MG63 (cell line): Measurements from ENCODE around the gene NMRK2. TPM values are rescaled to one million over a fixed set of nuclear protein-coding genes. Genes with fewer than 3 reads are reported as not detected.
"Not testable (repeated sequence)": the region's sequence is repeated elsewhere in the genome, so short reads cannot be mapped to it uniquely, and the experiment has no call there.

Source experiments
- DNase-seq: peaks from one replicate; pipeline ENCODE4 v3.0.0-alpha.2; 2020
- H3K27me3 ChIP-seq: fragments of 250-450 bp; sonication (Bioruptor Pico); 2 replicates; pipeline ENCODE4 v1.5.1; 2020; ENCODE audit warnings: mild to moderate bottlenecking, moderate library complexity
- H3K36me3 ChIP-seq: fragments of 250-450 bp; sonication (Bioruptor Pico); 2 replicates; pipeline ENCODE4 v1.5.1; 2020; ENCODE audit warnings: mild to moderate bottlenecking, moderate library complexity
- H3K4me3 ChIP-seq: fragments of 250-450 bp; sonication (Bioruptor Pico); 2 replicates; pipeline ENCODE4 v1.5.1; 2020; ENCODE audit warnings: mild to moderate bottlenecking, moderate library complexity
- H3K9me3 ChIP-seq: fragments of 250-450 bp; sonication (Bioruptor Pico); 2 replicates; pipeline ENCODE4 v1.5.1; 2020; ENCODE audit warnings: mild to moderate bottlenecking, moderate library complexity
- total RNA-seq: library from RNA; depleted of rRNA; stranded (reverse); fragments of >200 nt; shearing (Covaris generic); gene quantifications from 2 replicates; pipeline ENCODE4 v1.2.3, GENCODE V29; 2014; ENCODE audit warnings: low replicate concordance

Gene NMRK2
- total RNA-seq, 1 experiment from 2014 or later: not detected

- not testable (repeated sequence) for H3K9me3 ChIP-seq, H3K27me3 ChIP-seq, DNase-seq, H3K4me3 ChIP-seq
- peaks cover 13% of the 10 kb centered on the region for H3K36me3 ChIP-seq
Observed at GRCh38 chr19:3955276-3955675, 22.4 kb downstream of the NMRK2 start.

- no peak for DNase-seq
- H3K27me3 ChIP-seq: no peaks in the 10 kb centered on the region
- H3K9me3 ChIP-seq: no peaks in the 10 kb centered on the region
- H3K4me3 ChIP-seq: no peak overlapping the region
- peaks cover 13% of the 10 kb centered on the region for H3K36me3 ChIP-seq
Observed at GRCh38 chr19:3955688-3956087, 22.8 kb downstream of the NMRK2 start.

DNA sequence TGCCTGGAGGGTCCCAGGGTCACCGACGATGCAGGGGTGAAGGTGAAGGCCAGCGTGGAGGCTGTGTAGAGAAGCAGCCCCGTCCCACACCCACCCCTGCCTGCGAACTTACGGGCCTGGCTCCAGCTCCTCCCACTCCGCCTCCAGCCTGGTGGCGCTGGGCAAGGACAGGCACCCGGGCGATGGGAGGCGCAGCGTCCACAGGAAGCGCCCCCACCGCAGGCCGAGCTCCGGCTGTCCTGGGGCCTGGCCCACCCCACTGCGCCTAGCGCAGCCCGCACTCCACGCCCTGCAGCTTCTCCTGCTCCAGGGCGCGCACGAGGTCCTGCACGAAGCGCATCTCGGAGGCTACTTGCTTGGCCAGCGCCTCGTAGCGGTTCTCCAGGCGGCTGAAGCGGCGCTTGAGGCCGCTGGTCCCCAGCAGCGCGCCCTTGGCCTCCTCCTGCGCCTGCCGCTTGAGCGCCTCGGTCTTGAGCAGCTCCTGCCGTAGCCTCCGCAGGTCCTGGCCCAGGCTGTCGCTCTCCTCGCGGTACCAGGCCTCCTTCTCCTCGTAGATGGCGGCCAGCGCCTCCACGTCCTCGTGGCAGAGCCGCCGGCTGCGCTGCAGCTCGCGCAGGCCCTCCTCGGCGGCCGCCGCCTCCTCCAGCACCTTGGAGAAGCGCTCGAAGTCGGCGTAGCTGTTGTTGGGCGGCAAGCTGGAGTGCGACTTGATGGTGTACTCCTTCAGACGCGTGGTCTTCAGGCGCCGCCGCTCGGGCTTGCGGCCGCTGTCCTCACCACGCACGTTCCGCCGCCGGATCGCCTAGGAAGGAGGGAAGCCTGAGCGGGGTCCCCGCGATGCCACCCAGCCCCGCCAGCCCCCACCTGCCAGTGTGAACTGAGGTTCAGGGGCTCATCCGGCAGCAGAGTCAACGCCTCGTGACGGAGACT lies 26.2 kb downstream of the NMRK2 start:
- Histone ChIP-seq H3K9me3 (no peaks in the 10 kb centered on the region), H3K36me3 (peaks cover 19% of the 10 kb centered on the region), H3K27me3 (no peaks in the 10 kb centered on the region), H3K4me3 (no peak overlapping the region)
- no peak for DNase-seq

DNA sequence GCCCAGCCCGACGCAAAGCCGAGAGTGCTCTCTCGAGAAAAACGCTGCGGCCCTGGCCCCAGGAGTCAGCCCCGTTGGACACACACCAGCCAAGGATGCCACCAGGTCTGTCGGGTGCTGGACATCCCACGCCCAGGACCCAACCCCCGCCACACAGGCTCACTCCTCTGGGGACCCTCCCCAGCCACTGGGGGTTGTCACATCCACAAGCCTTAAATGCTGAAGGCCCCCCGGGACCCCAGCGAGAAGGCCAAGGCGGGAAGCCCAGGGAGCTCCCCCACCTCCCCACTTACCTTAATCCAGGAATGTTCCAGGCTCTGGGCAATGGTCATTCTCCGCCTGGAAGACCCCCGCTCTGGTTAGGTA lies 26.9 kb downstream of the NMRK2 start:
- DNase-seq: no peak
- Histone ChIP-seq H3K27me3 (no peaks in the 10 kb centered on the region), H3K4me3 (no peak overlapping the region), H3K9me3 (no peaks in the 10 kb centered on the region), H3K36me3 (peaks cover 19% of the 10 kb centered on the region)

DNA sequence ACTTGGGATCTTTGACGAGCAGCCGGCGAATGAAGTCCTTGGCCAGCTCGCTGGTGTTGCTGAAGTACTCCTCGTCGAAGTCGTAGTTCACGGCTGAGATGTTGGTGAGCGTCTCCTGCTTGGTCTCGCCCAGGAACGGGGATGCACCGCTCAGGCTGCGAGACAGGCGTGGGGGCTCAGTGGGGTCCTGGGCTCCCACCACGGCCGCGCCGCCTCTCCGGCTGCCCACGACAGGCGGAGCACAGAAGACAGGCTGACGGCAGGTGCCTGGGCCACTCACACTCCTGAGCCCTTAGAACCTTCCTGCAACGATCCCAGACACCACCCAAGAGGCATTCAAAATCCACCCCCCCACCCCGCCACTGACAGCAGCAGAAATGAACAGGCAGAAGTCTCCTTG lies 28.1 kb downstream of the NMRK2 start:
- Histone ChIP-seq H3K4me3 (no peak overlapping the region), H3K36me3 (peaks cover 29% of the 10 kb centered on the region), H3K27me3 (no peaks in the 10 kb centered on the region), H3K9me3 (no peaks in the 10 kb centered on the region)
- no peak for DNase-seq

GRCh38 chr19:3963458-3964255 lies 30.8 kb downstream of the NMRK2 start:
- Histone ChIP-seq H3K9me3 (no peaks in the 10 kb centered on the region), H3K4me3 (no peak overlapping the region), H3K27me3 (no peaks in the 10 kb centered on the region), H3K36me3 (peaks cover 41% of the 10 kb centered on the region)
- DNase-seq: no peak

- Histone ChIP-seq H3K4me3 (no peak overlapping the region), H3K9me3 (no peaks in the 10 kb centered on the region), H3K36me3 (peaks cover 45% of the 10 kb centered on the region), H3K27me3 (no peaks in the 10 kb centered on the region)
- DNase-seq: no peak
Observed at GRCh38 chr19:3964256-3965194, 31.7 kb downstream of the NMRK2 start.

DNA sequence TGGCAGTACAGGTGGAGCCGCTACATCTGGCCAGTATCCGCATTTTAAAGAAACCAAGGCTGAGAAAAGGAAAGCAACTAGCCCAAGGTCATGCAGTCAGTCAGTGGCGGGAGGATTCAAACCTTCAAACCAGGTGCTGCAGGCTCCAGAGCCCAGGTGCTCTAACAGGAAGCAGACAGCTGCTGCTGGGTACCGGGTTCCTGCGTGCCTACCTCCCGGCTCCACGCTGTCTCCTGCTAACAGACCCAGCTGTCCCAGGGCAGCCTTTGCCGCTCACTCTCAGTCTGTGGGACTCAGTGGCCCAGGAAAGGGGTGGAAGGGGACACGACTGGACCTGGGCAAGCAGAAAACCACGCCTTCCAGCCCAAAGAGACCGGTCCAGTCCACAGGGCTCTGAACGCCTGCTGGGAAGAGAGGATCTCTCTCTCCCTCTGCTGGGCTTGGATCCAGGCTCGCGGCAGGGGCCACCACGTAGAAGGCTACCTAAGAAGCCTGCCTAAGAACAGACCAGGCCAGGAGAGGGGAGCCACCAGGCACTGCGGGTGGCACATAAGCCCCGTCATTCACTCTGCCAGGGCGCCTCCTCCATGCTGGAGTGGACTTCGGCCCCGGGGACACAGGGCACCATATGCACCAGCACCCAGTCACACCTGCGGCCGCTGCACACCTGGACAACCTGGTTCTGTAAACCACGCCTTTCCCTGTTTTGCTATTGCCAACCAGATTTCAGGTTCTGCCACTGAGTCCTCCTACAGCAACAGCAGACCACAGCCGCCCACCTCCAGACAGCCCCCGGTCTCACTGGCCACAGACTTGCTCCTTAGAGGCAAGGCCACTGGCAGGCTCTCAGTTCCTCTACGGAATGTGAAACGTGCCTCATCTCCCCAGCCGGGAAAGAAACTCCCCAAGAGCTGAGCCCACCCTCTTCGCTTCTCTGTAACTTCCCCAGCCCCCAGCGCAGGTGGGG lies 33.5 kb downstream of the NMRK2 start:
- H3K9me3 ChIP-seq: no peaks in the 10 kb centered on the region
- no peak overlapping the region for H3K4me3 ChIP-seq
- no peak for DNase-seq
- H3K36me3 ChIP-seq: peaks cover 40% of the 10 kb centered on the region
- no peaks in the 10 kb centered on the region for H3K27me3 ChIP-seq

- H3K36me3 ChIP-seq: peaks cover 34% of the 10 kb centered on the region
- not testable (repeated sequence) for H3K27me3 ChIP-seq, DNase-seq, H3K4me3 ChIP-seq, H3K9me3 ChIP-seq
Observed at GRCh38 chr19:3967983-3968382, 35.1 kb downstream of the NMRK2 start.

DNA sequence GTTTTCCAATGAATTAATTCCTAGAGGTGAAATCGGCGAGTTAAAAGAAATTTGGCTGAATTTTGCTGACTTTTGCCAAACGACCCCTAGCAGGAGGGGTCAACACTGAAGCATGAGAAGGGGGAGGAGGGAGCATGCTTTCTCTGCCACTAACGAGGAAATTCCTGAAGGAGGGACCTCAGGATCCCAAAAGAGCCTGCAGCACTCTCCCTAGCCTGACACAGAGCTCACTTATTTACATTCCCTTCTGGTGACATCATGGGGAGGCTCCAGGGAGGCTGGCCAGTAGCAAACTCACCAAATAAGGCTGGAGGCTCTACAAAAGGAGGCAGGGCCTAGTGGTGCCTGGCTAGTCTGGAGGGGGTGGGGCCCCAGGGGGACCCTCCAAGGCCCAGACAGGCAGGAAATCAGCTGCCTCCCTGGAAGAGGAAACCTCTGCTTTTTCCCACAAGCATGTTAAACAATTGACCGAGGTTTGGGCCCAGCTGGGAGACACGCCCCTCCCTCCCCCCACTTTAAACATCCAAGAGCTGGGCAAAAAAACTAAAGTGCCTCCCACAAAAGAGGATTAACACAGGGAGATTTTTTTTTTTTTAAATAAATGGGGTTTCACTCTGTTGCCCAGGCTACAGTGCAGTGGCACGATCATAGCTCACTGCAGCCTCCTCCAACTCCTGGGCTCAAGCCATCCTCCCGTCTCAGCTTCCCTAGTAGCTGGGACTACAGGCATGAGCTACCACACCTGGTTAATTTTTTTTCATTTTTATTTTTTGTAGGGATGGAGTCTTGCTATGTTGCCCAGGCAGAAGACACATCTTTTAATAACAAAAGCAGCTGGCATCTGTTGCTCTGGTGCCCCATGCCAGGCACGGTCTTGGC lies 35.9 kb downstream of the NMRK2 start:
- Histone ChIP-seq H3K4me3 (peak overlapping the region; percentile 87), H3K27me3 (no peaks in the 10 kb centered on the region), H3K9me3 (no peaks in the 10 kb centered on the region), H3K36me3 (peaks cover 34% of the 10 kb centered on the region)
- peak; percentile 92 for DNase-seq

GRCh38 chr19:3969435-3970312 lies 36.8 kb downstream of the NMRK2 start:
- Histone ChIP-seq H3K9me3 (no peaks in the 10 kb centered on the region), H3K36me3 (peaks cover 34% of the 10 kb centered on the region)

GRCh38 chr19:3970313-3970807 lies 37.5 kb downstream of the NMRK2 start:
- Histone ChIP-seq H3K36me3 (peaks cover 34% of the 10 kb centered on the region), H3K27me3 (no peaks in the 10 kb centered on the region), H3K4me3 (peak overlapping the region; percentile 87), H3K9me3 (no peaks in the 10 kb centered on the region)
- DNase-seq: no peak

More at GRCh38 chr19:3969435-3970312, 36.8 kb downstream of the NMRK2 start:
- Histone ChIP-seq H3K27me3 (no peaks in the 10 kb centered on the region), H3K4me3 (peak overlapping the region; percentile 87)
- DNase-seq: peak; percentile 86

DNA sequence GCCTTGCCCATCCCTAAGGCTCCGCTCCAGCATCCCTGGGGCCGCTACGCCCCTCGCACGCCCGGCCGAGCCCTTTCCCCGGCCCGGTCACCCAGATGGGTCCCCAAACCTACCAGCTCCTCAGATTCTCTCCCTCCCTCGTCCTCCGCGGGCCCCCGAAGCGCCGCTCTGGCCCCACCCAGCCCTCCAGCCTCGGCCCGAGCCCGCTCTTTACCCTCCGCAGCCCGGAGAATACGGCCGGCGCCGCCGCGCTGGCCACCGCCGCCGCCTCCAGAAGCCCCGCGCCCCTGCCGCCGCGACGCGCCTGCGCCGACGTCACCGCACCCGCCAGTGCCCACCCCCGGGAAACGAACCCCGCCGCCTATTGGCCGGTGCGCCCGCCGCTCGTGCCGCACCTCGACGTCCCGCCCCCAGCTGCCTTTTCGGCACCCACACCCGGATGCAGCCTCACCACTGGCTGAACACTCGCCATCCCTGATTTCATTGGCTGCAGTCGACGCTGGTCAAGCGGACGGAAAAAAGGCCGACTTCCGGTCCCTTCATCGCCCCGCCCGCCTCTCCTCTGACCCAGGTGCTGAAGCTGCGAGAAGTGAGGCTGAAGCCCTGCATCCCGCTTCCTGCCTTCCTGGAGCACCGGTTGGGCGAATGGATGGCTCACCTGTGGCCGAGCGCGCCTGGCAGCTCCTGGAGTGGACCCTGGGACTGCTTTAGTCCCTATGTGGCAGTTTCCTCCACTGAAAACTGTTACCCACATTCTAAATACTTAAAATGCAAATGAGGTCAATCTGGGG lies 38.1 kb downstream of the NMRK2 start, which contains the start of gene DAPK3:
Gene DAPK3, minus strand, starts transcription at position 292 of the 791 bp plus-strand sequence. CDS start 1,364 bp downstream, outside the sequence.
- peaks cover 34% of the 10 kb centered on the region for H3K36me3 ChIP-seq
- no peaks in the 10 kb centered on the region for H3K9me3 ChIP-seq
- peak; percentile 95 for DNase-seq
- H3K27me3 ChIP-seq: no peaks in the 10 kb centered on the region
- H3K4me3 ChIP-seq: peak within 1 kb of the TSS; percentile 87
